ENCODE data around the gene DUSP1. TPM values are rescaled to one million over a fixed set of nuclear protein-coding genes. Genes with fewer than 3 reads are reported as not detected.
A peak's percentile ranks its signal among the peaks of the same experiment; 100 is the strongest.

DUSP1 gene
- total and polyA plus RNA-seq, 9 of the 15 experiments (the other 6 are each of a cell fraction or from before 2014, with no cell fraction given): 2.1 to 14.2 (median 8.5) TPM

DNA sequence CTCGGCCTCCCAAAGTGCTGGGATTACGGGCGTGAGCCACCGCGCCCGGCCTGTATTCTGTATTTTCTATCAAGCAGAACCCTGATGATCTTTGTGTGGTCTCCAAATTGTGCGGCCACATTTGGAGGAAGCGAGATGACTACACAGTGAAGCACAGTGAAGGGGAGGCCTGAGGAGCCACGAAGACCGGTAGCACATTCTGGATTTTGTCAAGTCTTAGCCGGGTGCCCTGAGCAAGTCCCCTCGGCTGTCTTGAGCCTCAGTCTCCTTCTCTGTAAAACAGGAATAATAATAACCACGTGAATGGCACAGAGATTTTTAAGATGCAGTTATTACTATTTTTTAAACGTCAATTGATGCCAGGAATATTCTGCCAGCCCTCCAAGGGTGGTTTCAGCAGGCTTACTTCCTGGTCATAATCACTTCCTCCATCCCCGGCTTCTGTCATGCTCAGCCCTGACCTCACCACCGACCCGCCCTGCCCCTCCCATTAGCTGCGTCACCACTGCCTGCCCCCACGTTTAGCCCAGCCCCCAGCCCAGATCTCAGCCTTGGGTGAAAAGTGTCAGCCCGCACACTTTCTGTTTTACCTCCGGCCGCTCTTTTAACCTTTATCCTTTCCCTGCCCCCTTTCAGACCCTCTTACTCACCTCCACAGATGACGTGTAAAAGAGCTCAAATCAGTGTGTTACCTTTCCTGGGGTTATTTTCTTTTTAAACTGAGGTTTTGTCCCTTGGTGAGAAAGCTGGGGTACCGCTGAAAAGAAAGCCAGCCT, 36.1 kb upstream of the DUSP1 start (continued):
- TF ChIP-seq ZNF121 (CRISPR knock-in tag; conservative IDR thresholded peaks at IDR 0.05) (no peak), ZNF316 (IDR thresholded peaks at IDR 0.05) (no peak), RNF2 (IDR thresholded peaks at IDR 0.05) (no peak), HOMEZ (CRISPR knock-in tag; IDR thresholded peaks at IDR 0.05) (no peak), ARID3A (IDR thresholded peaks at IDR 0.05; ENCODE audit: borderline replicate concordance, low read depth, low read length) (no peak), SREBF2 (CRISPR knock-in tag; IDR thresholded peaks at IDR 0.05) (no peak), ARID2 (IDR thresholded peaks at IDR 0.05) (0 out of 2 replicates have a peak, but pooled peaks have one; percentile 10), ETV6 (IDR thresholded peaks at IDR 0.05; ENCODE audit: borderline replicate concordance in 1 of 2, low read depth in 2 of 2, low read length in 1 of 2) (peak in 1 of 2 experiments; percentile 45; a peak in 2 of 4 replicates), ETV6 (CRISPR knock-in tag; IDR thresholded peaks at IDR 0.05; ENCODE audit: borderline replicate concordance) (no peak), ELK3 (CRISPR knock-in tag; IDR thresholded peaks at IDR 0.05) (no peak), SNIP1 (IDR thresholded peaks at IDR 0.05; ENCODE audit: low read depth) (no peak), SP1 (CRISPR knock-in tag; IDR thresholded peaks at IDR 0.05) (no peak; the same call in 1 of the 2 replicates), RBM25 (IDR thresholded peaks at IDR 0.05; ENCODE audit: low read depth, low read length, severe bottlenecking) (no peak), ZC3H4 (CRISPR knock-in tag; IDR thresholded peaks at IDR 0.05; ENCODE audit: borderline replicate concordance) (no peak), MAFF (IDR thresholded peaks at IDR 0.05; ENCODE audit: low read length) (no peak), PCBP2 (IDR thresholded peaks at IDR 0.05; ENCODE audit: low read depth, low read length, poor library complexity, severe bottlenecking) (no peak), ZNF12 (CRISPR knock-in tag; IDR thresholded peaks at IDR 0.05) (no peak), WHSC1 (IDR thresholded peaks at IDR 0.05; ENCODE audit: low read length) (no peak), RB1 (IDR thresholded peaks at IDR 0.05; ENCODE audit: low read depth) (no peak), MTA1 (IDR thresholded peaks at IDR 0.05; ENCODE audit: borderline replicate concordance) (0 out of 2 replicates have a peak, but pooled peaks have one; percentile 12), HIVEP1 (CRISPR knock-in tag; IDR thresholded peaks at IDR 0.05) (no peak)
- TF ChIP-seq, protein P1, sequence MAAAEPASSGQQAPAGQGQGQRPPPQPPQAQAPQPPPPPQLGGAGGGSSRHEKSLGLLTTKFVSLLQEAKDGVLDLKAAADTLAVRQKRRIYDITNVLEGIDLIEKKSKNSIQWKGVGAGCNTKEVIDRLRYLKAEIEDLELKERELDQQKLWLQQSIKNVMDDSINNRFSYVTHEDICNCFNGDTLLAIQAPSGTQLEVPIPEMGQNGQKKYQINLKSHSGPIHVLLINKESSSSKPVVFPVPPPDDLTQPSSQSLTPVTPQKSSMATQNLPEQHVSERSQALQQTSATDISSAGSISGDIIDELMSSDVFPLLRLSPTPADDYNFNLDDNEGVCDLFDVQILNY (CRISPR knock-in tag; IDR thresholded peaks at IDR 0.05): no peak
- TF ChIP-seq, protein P2, sequence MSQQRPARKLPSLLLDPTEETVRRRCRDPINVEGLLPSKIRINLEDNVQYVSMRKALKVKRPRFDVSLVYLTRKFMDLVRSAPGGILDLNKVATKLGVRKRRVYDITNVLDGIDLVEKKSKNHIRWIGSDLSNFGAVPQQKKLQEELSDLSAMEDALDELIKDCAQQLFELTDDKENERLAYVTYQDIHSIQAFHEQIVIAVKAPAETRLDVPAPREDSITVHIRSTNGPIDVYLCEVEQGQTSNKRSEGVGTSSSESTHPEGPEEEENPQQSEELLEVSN (IDR thresholded peaks at IDR 0.05; ENCODE audit: borderline replicate concordance in 1 of 2, extremely low read depth in 1 of 2, insufficient read depth in 1 of 2, insufficient read length in 1 of 2, low read depth in 1 of 2, low read length in 1 of 2, poor library complexity in 1 of 2, severe bottlenecking in 1 of 2): peak; percentile 35 to 72
